Skeletal muscle cell (primary cell): ENCODE results near the gene STX18.
"Not testable (repeated sequence)": the region's sequence is repeated elsewhere in the genome, so short reads cannot be mapped to it uniquely, and the experiment has no call there.

Experiments used
- DNase-seq: peaks from one replicate; pipeline ENCODE4 v3.0.0-alpha.2; 2010; ENCODE audit warnings: low read depth
- H3K4me3 ChIP-seq: 2 replicates; pipeline ENCODE4 v1.5.1; 2011; ENCODE audit warnings: low read depth, mild to moderate bottlenecking, control low read depth, low read length, moderate library complexity

The STX18 gene

GRCh38 chr4:4559596-4559995 lies 17.7 kb upstream of the STX18 start:
- no peak overlapping the region for H3K4me3 ChIP-seq
- no peak for DNase-seq

DNA sequence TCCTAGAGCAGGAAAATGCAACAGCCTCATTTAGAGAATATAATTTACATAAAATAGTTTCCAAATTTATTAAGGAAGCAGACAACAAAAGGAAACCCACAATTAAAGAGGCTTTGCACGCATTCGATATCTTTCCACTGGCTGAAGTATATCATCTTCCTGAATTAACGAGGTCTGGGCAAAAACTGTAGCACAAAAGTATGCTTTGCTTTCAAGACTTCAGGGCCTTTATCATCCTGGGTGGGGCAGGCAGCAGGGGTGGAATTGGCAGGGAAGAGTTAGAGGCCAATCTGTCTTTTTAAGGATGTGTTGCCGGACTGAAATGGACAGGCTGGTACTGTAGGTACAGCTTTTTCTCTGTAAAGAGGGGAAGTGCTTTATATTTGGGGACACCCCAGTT lies 17.0 kb upstream of the STX18 start:
- H3K4me3 ChIP-seq, result no peak overlapping the region
- DNase-seq, result no peak

GRCh38 chr4:4555916-4556315 lies 14.1 kb upstream of the STX18 start:
- DNase-seq, result peak; percentile 37
- no peak overlapping the region for H3K4me3 ChIP-seq

DNA sequence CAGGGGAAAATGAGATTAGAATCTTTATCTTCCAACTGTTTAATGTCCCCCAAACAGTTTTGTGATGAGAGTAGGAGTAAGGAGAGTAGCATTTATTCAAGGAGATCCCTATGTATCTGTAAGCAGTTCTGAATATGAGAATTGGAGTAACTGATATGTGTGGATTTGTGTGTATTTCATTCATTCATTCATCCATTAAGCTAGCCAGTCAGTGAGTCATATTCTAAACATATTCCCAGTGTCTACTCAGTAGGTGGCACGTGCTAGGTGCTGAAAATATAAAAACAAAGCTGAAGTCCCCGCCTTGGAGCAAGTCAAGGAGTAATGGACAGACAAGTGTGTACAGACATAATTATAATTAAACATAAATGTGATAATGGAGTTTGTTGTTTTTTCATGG lies 12.4 kb upstream of the STX18 start:
- no peak overlapping the region for H3K4me3 ChIP-seq
- DNase-seq, result no peak

GRCh38 chr4:4552042-4552441 lies 10.2 kb upstream of the STX18 start:
- DNase-seq, H3K4me3 ChIP-seq: not testable (repeated sequence)

DNA sequence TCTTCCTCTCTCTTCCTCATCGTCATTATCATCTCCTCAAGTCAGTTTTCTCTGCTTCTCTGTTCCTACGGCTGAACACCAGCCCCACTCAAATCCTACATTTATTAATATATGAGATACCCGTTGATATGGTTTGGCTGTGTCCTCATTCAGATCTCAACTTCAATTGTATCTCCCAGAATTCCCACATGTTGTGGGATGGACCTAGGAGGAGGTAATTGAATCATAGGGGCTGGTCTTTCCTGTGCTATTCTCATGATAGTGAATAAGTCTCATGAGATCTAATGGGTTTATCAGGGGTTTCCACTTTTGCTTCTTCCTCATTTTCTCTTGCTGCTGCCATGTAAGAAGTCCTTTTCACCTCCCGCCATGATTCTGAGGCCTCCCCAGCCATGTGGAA lies 8.3 kb upstream of the STX18 start:
- DNase-seq, H3K4me3 ChIP-seq: not testable (repeated sequence)

- no peak overlapping the region for H3K4me3 ChIP-seq
- no peak for DNase-seq
Measured at GRCh38 chr4:4549534-4549933, 7.7 kb upstream of the STX18 start.

DNA sequence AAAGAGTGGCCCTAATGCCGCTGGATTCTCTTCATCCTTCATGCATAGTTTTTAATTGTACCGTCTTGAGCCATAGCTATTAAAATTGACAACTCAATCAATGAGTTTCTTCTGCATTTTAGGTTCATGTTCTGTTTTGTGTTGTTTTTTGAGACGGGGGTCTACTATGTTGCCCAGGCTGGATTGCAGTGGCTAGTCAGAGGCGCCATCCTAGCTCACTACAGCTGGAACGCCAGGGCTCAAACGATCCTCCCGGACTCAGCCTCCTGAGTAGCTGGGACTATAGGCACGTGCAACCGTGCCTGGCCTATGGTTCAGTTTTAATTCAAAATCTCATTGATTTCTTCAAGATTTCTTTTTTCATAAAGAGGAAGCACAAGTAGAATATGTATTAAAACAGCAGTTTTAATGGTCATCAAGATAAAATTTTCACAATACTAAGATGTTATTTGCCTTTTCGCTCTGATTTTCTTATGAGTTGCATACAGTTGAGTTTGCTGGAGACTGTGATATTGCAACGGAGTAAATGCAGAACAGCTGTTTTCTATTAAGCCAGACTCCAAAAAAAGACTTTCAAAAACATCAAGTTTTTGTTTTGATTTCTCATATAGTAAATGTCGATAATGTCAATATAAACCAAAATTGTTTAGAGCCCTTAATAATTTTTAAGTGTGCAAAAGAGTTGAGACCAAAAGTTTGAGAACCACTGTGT lies 1.1 kb upstream of the STX18 start:
- DNase-seq, result no peak
- H3K4me3 ChIP-seq, result peak overlapping the region; percentile 95

- no peak for DNase-seq
- peak overlapping the region; percentile 95 for H3K4me3 ChIP-seq
Measured at GRCh38 chr4:4541040-4541631, 712 bp downstream of the STX18 start.

DNA sequence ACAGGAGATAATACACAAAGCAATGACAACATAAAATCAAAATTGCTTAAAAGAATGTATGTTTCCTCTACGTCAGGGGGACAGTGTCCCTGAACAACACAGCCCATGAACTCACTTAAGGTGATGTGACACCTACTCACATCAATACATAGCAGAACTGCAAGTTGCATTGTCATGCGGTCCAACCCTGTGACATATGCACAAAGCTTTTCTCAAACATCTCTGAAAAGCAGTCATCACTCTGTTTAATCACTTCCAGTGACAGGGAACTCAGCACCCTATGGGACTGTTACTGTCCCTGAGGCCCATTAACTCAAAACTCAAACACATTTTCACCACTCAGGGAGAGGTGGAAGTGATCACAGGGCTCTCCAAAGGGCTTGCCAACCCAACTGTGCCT lies 2.4 kb downstream of the STX18 start:
- no peak overlapping the region for H3K4me3 ChIP-seq
- no peak for DNase-seq

- H3K4me3 ChIP-seq, result no peak overlapping the region
- DNase-seq, result no peak
Measured at GRCh38 chr4:4535590-4535989, 6.3 kb downstream of the STX18 start.

DNA sequence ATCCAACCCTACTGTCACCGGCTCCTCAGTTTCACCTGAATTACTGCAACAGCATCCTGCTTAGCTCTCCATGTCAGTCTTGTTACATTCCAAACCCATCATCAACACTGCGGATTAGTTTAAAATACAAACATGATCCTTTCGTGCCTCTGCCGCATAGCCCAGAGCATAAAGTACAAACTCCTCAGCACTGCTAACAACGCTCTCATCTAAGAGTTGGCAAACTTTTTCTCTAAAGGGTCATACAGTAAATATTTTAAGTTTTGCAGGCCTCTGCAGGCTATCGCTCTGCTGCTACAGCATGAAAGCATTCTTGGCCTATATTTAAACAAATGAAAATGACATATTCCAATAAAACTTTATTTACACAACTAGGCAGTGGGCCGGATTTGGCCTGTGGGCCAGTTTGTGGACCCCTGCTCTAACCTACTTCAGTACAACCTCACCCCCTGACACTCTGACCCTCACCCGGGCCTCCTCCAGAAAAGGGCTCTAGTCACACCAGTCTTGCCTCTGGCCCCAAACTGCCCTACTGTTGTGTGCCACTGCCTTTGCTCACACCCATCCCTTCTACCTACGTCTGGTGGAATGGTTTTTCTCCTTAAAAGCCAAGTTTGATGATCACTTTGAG lies 7.2 kb downstream of the STX18 start:
- no peak for DNase-seq
- H3K4me3 ChIP-seq, result no peak overlapping the region

- no peak overlapping the region for H3K4me3 ChIP-seq
- DNase-seq, result no peak
Measured at GRCh38 chr4:4533461-4534169, 8.2 kb downstream of the STX18 start.

DNA sequence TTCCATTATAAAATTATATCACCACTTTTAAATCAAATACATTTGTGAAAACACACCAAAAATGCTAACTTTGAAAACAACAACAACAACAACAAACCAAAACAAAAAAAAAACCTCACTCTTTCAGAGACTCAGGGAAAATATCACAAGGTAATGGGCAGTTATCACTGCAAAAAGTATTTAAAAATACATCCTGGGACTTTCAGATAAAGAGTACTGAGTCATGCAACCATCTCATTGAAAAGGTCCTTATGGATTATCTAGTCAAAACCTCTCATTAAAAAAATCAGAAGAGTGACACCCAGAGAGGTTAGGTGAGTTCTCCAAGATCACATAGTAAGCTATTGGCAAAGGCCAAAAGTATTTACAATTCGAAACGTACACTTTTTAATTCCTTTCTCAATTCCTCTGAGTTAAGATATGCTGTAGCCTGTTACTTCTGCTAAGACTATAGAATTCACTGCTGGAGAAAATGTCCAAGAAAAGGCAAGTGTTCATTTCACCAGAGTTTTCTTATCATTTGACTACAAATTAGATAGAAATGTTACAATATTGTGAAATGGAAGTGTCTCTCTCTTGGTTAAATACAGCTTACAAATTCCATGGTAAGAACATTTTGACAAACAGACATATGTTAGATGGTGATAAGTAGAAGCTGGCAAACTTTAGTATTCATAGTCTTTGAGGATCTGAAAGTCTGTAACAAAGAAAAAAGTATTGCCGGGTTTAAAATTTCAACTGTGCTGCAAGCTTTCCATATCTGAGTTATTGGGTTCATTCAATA lies 9.3 kb downstream of the STX18 start:
- no peak overlapping the region for H3K4me3 ChIP-seq
- DNase-seq, result no peak

DNA sequence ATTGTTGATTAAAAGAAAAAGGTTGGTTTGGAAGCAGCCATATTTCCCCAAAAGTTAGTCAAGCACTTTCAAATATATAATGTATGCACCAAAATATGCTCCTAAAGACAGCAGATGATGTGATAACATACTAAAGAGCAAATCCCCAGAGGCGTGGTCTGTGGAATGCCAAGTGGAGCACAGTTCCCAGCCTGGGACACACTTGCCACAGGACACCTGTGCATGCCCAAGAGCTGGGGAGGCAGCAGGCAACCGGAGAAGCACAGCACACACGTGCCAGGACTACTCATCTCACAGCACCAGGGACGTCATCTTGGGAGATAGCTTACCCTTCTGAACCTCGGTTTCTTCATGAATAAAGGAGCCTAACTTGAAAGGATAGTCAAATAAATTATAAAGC lies 12.5 kb downstream of the STX18 start:
- no peak overlapping the region for H3K4me3 ChIP-seq
- DNase-seq, result no peak

DNA sequence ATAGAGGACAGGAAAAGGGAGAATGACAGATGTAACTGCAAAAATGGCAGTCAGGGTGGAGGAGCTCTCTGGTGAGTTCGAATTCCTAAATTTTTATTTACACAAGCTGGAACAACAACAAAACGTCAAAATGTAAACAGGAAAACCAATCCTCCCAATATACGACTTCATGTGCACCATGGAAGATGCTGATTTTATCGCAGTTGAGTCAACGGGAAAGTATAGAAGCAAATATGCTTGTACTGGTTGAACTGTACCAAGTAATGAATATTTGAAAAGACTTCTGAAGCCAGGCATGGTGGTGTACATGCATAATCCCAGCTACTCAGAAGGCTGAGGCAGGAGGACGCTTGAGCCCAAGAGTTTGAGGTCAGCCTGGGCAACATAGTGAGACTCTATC lies 15.4 kb downstream of the STX18 start:
- H3K4me3 ChIP-seq, result no peak overlapping the region
- DNase-seq, result no peak

GRCh38 chr4:4524364-4524763 lies 17.5 kb downstream of the STX18 start:
- no peak overlapping the region for H3K4me3 ChIP-seq
- DNase-seq, result no peak

DNA sequence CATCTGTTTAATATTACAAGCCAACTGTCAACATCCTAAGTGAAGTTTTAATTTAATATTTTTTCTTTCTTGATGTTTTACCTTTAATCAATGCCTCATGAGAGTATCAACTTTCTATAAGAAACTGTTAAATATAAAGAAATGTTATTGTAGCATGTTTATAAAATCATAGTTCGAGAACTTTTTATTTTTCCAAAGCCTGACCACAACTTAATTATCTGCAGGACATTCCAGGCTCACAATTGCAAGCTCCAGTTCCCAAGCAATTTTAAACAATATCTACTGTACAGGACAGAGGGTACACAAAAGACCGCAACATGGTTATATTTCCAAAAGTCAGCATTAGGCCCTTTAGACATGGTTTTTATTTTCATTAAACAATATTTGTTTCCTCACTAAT lies 20.1 kb downstream of the STX18 start:
- DNase-seq, result no peak
- no peak overlapping the region for H3K4me3 ChIP-seq

DNA sequence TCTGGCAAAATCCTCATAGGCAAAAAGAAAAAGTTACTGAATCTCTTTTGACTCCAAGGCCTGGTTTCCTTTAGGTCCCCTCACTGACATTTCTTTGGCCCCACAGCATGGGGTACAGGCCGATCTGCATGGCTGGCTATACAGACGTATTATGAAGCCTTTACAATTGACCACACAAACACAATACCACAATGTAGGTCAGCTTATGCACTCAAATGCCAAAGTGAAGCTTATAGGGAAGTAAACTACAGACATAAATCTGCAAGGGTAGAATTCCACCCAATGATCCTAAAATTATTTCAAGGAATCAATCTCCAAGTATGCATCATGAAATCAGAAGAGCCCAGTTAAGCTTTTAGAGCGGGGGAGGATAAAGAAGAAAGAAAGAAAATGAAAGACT lies 20.7 kb downstream of the STX18 start:
- no peak overlapping the region for H3K4me3 ChIP-seq
- DNase-seq, result no peak
